ENCODE data around the gene WSB1.

WSB1 gene

DNA sequence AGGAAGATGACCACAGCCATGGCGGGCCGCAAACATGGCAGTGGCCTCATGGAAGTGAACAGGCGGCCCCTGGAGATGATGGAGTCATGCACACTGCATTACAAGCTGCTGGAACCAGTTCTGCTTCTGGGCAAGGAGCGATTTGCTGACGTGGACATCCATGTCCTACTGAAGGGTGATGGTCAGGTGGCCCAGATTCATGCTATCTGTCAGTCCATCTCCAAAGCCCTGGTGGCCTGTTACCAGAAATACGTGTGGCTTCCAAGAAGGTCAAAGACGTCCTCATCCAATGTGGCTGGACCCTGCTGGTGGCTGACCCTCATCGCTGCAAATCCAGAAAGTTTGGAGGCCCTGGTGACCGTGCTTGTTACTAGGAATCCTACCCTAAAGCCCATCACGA, 13.4 kb upstream of the WSB1 start:
- DNase-seq (ENCODE audit: low read depth in 2 of 2): no peak

DNA sequence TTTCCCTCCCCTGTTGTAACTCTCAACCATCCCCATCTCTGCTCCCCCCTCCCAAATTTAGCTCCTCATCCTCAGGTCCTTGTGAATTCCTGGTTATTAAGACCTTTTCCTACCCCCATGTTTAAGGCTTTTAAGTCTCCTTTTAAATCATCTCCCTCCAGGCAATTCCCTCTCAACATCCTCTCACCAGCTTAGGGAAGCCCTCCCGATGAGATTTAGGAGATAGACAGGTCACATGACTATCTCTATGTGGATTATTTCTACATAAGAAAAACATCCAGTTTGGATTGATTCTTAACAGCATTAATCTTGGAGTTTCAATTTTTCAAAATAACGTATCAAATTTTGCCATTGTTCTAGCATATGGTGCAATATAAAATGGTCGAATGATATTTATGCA, 12.5 kb upstream of the WSB1 start:
- no peak for DNase-seq (ENCODE audit: low read depth in 2 of 2)

DNA sequence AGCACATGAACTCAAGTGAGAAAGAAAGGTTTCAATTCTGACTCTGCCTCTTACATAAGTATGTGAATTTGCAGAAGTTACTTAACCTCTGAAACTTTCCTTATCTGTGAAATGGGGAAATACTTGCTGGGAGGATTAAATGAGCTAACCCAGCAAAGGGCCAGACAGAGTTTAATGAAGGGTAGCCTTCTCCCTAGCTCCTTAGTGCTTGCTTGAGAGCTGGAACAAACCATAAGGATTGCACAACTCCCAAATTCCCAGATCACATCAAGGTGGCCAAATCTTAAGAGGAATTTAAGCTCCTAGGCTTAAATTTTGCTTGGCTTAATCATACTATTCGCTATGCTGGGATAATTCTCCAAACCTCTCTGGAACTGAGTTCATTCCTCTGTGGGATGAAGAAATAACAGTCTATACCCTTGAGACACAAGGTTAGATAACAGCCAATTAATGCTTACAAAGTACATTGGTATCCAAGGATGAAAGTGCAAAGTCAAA, 11.8 kb upstream of the WSB1 start:
- no peak for DNase-seq (ENCODE audit: low read depth in 2 of 2)

DNA sequence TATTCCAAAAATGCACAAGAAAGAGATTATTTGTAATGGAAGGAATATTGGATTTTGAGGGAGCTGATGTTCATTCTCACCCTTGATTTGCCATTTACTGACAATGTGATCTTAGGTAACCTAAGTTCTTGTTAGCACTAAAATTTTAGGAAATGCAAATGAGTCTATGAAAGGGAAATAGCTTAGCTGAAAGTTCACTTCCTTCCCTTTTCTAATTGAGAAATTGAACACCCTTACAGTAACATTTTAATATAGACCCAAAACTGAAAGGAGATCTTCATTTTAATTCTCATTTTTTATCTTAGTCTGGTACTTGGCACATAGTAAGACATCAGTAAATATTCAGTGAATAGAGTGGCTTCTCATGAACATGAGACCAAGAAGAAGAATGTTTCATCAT, 10.9 kb upstream of the WSB1 start:
- no peak for DNase-seq (ENCODE audit: low read depth in 2 of 2)

DNA sequence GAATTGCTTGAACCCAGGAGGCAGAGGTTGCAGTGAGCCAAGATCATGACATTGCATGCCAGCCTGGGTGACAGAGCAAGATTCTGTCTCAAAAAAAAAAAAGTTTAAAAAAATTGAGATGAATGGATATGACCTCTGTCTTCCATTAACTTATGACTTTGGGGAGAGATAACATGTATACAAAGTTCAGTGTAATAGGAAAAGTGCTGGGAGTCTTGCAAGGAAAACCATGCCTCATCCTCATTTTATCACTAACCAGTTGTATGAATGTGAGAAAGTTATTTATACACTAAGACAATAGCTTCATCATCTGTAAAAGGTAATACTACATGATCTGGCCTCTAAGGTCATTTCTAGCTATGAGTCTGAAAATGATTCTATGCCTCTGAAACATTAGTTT, 10.2 kb upstream of the WSB1 start:
- DNase-seq (ENCODE audit: low read depth in 2 of 2): no peak

DNA sequence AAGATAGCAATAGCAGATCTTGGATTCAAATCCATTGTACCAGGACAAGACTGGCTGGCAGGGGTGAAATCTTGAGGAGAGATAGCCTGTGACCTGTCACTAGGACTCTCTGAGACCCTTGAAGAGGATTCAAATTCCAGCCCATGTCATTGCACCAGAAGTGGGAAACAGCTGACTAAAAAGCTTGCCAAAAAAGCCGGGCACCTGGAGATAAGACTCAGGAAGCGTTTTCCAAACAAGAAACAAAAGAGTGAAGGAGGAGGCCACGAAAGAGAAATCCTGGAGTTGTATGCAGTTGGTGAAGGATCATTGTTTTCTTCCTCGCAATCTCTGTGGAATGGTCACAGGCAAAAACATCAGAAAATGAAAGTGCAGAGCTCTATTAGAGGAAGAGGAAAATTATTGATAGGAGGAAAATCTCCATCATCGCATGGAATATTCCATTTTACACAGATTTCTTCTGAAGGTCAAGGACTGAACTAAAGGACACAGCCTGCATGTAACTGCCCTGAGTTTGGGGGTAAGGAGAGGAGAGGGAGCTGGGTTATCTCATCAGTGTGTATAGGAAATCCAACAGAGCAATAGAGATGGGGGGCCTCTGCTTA, 9.0 kb upstream of the WSB1 start:
- no peak for DNase-seq (ENCODE audit: low read depth in 2 of 2)

DNA sequence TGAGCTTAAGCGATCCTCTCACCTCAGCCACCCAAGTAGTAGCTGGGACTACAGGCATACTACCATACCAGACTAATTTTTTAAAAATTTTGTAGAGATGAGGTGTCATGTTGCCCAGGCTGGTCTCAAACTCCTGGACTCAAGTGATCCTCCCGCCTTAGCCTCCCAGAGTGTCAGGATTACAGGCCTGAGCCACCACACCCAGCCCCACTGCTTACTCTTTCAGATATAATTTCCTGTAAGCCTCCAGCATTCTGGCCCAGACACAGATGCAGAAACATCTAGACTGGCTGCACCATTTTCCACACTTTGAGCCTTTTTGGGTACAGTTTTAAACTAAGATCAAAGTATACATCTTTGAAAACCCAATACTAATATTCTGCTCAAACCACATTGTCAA, 8.4 kb upstream of the WSB1 start:
- DNase-seq (ENCODE audit: low read depth in 2 of 2): no peak

DNA sequence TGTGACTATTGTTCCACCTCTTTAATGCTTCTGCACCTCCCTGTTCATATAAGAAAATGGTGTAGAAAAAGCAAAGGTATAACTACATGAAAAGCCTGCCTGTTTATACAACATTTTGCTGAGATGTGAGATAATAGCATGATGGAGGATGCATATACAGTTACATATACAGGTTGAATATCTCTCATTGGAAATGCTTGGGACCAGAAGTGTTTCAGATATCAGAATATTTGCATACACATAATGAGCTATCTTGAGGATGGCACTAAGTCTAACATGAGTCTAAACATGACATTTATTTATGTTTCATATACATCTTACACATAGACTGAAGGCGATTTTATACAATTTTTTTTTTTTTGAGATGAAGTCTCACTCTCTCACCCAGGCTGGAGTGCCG, 5.7 kb upstream of the WSB1 start:
- DNase-seq (ENCODE audit: low read depth in 2 of 2): no peak

DNA sequence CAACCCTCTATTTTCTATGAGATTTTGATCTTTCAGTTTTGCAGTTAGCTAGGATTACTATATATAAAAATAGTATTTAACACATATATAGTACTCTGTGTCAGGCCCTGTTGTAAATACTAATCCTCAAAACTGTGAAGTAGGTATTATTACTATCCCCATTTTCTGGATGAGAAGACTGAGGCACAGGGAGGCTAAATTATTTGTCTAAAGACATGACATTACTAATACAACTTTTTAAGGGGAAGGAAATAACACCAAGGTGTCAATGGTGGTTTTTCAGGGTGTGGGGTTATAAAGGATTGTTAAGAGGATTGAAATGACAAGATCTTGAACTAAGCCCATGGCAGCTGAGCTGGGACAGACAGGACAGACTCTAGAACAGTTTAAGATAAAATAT, 4.1 kb upstream of the WSB1 start:
- DNase-seq (ENCODE audit: low read depth in 2 of 2): no peak

DNA sequence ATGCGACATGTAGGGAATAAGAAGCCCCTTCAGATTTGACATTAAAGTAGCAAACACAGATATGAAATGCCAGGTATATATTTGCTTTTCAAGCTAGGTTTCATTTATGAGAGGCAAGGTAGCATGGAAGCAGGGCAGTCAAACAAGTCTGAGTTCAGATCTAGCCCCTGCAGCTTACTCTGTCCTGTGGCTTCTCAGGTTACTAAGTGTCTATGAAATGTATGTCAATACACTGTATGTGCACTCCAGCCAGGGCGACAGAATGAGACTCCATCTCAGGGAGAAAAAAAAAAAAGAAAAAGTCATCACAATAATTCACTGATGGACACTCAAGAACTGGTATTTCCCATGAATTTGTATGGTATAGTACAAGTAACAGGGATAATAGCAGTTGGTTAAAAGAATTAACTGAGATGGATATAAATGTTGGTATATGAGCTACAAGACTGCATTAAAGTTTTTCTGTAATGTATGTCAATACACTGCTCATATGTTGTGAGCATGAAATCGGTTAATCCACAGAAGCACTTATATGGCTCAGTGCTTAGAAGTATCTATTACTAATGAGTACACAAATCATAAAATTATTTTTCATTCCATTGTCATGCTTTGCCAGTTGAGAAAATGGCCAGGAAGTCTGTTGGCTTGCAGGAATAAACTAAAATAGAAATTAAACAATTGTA, 2.9 kb upstream of the WSB1 start:
- DNase-seq (ENCODE audit: low read depth in 2 of 2): no peak

DNA sequence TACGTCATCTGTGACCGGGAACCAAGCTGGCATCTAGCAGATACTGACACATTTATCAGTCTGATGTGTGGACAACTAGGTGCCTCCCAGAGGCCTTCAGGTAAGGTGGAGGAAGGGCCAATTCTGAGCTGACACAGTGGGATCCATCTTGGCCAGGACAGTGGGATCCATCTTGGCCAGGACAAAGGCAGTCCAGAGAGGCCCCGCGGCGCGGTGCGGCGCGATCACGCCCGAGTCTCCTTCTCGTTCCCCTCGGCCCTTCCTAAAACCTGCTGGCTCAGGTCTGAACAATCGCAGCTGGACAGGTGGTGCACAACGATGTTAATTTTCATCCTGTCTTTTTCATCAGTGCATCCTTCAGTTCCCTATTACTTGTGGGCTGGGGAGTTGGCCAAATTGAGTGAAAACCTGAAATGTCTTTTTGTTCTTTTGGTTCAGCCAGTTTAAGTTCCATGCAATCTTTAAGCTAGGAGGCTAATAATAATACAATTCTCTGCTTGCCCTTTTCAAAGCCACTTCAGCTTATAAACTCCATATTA, 486 bp upstream of the WSB1 start:
- DNase-seq (ENCODE audit: low read depth in 2 of 2): no peak

DNA sequence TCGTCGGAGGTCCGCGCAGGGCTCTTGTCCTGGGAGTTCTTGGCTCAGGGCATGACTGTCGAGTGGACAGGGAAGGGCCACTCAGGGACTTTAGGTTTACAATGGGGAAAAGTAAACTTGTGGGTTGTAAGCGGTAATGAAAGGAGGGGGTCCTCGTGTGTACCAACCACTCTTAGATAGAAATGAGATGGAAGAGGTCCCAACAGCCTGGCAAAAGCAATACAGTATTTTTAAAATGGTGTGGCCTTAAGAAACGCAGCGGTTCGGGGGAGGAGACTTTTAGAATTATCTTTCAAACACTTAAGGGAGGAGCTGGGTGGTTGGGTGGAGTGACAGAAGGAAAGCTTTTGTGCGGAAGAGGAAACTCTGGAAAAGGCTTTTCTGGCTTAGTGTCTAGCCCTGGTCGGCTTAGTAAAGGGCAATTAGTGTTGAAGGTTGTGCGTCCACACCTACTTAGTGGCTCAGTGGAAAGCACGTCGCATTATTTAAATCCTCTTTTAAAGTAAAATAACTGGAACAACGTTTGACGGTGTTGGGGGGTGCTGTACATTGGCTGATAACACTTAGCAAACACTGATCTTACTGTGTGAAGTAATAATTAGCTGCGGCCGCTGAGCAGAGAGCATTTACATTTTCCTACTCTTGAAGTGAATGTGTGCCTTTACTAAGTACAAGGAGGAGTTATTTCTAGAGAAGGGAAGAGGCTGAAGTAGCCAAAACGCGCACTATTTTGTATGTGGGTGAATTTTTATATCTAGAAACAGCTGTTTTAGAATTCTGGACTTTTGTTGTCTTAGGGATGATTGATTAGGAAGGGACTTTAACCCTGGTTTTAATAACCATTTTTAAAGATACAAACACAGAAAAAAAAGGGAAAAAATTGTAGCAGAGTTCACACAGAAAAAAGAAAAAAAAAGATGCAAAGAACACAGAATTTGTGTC, 1.0 kb downstream of the WSB1 start:
- no peak for DNase-seq (ENCODE audit: low read depth in 2 of 2)

DNA sequence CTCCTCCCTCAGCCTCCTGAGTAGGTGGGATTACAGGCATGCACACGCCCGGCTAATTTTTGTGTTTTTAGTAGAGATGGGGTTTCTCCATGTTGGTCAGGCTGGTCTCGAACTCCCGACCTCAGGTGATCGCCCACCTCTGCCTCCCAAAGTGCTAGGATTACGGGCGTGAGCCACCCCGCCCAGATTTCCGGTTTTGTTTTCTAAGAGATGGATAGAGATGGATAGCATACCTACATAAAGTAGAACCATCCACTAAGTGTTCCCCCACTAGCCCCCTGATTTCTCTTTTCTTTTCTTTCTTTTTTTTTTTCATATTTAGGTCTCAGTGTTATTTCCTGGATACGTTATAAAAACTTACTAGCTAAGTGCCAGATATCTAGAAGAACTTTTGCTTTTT, 2.0 kb downstream of the WSB1 start:
- no peak for DNase-seq (ENCODE audit: low read depth in 2 of 2)

DNA sequence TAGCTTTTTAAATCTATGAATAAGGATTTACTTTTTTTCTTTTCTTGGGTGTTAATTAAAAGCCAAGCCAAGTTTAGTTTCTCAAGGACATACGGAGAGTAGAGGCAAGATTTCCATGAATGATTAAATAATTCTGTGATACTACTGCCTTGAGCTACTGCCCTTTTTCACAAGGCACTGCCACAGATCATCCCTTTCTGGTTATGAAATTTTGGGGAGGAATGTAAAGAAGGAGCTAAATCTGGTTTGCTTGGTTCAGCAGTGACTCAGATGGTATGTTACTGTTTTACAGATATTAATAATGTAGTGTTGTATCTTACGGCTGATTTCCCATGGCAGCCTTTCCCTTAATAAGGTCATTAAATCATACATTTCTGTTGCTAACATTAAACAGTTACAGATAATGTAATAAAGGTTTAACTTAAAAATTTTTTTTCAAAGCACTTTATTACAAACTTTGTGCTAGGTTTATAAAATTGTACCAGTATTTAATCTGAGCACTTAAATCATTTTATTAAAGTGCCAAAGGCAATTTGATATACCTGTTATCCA, 2.6 kb downstream of the WSB1 start:
- no peak for DNase-seq (ENCODE audit: low read depth in 2 of 2)

DNA sequence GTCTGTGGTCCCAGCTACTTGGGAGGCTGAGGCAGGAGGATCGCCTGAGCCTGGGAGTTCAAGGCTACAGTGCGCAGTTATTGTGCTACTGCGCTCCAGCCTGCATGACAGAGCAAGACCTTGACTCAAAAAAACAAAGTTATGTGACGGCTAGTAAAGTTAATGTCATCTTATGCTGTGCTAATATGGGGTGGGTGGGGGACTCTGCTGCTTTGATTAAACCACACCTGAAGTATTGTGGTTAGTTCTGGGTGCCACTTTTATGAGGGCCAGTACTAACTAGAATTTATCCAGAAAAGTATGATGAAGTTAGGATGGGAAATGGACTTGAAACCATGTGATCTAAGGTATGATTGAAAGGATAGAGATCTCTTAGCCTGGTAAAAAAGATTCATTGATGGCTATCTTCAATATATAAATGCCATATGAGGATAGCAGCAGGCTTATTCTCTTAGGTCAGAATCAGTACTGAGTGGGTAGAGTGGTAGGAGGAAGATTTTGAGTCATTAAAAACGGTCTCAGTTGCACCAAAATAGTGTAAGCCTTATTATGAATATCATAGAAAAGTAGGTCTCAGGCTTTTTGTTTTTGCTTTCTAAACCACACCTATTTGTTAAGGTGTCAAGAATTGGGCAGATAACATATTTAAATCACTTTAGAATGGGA, 5.6 kb downstream of the WSB1 start:
- DNase-seq (ENCODE audit: low read depth in 2 of 2): no peak

DNA sequence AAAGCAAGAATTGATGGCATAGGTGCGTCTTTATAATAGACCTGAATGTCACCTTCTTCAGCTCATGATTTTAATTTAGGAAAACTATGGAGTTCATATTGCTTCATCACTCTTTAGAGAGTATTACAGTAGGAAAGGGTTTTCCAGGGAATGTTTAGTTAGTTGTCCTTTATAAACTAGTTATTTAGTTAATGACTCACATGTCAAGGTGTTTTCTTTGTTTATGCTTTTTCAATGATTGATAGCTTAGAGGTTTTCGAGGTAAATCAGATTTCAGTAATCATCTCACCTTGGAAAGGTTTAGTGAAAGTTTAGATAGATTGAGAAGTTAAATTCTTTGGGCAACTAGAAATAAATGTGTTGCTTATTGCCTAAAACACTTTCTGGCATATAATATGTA, 9.8 kb downstream of the WSB1 start:
- no peak for DNase-seq (ENCODE audit: low read depth in 2 of 2)

DNA sequence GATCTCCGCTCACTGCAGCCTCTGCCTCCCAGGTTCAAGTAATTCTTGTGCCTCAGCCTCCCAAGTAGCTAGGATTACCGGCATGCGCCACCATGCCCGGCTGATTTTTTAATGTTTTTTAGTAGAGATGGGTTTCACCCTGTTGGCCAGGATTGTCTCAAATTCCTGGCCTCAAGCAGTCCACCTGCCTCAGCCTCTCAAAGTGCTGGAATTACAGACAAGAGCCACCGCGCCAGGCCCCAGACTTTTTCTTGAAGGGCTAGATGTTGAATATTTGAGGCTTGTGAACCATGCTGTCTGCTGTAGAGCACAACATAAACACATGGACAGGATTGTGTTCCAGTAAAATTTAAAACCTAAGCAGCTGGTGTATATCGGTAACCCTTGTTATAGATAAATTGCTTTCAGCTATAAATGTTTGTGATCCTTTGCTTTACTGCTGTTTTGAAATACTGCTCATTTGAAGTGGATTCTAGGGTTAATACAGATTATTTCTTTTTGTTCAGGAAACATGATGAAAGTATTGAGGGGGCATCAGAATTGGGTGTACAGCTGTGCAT, 12.4 kb downstream of the WSB1 start:
- DNase-seq (ENCODE audit: low read depth in 2 of 2): no peak

DNA sequence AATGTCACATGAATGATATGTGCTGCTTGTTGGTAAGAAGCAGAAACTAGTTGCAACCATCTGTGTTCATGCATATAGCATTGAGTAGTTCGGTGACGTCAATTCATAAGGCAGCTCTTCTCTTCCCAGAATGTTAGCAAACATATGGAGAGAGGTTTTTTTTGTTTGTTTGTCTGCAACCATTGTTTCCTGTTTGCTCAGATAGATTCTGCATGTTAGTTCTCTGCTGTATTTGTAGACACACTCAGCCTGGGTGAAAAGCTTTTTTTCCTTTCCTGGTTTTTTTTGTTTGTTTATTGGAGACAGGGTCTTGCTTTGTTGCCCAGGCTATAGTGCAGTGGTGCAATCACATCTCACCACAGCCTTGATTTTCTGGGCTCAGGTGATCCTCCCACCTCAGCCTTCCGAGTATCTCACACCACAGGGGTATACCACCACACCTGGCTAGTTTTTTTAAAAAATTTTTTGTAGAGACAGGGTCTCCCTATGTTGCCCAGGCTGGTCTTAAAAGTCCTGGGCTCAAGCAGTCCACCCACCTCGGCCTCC, 16.7 kb downstream of the WSB1 start:
- DNase-seq (ENCODE audit: low read depth in 2 of 2): no peak

DNA sequence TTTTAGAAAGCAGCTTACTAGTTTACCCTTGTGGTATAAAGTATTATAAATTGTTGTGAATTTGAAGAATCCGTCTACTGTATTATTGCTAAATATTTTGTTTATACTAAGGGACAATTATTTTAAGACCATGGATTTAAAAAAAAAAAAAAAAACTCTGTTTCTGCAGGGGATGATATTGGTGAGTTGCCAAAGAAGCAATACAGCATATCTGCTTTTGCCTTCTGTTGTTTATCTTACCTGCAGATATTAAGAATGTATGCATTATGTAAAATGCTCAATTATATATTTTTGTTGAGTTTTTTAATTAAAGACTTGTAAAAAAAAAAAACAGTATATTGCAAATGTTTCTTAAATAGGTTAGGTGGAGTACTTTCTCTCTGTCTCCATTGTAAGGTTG, 19.4 kb downstream of the WSB1 start:
- DNase-seq (ENCODE audit: low read depth in 2 of 2): no peak

DNA sequence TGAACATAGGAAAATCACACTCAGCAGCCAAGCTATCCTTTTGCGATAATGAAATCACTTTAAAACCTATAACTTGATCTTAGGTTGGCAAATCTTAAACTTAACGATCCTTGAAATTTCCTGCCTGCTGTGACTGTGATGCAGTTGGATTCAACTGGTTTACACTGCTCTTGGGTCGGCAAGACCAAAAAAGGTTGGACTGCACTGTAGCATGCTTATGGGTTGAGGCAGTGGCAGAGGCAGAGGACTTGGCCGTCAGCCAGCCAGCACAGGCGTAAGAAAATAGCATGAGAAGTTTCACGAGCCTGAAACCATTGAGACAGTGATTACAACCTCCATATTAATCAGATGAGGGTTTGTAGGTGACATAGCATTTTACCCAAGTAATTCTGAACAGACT, 21.4 kb downstream of the WSB1 start:
- DNase-seq (ENCODE audit: low read depth in 2 of 2): no peak
